ENCODE data around the gene GPC5.
"Not testable (repeated sequence)": the region's sequence is repeated elsewhere in the genome, so short reads cannot be mapped to it uniquely, and the experiment has no call there.

The GPC5 gene

GRCh38 chr13:92415781-92416180 lies 1017.4 kb downstream of the GPC5 start:
- DNase-seq (ENCODE audit: extremely low read depth in 1 of 2, low read depth in 1 of 2): no peak

GRCh38 chr13:92418818-92419412 lies 1020.5 kb downstream of the GPC5 start:
- no peak for DNase-seq (ENCODE audit: extremely low read depth in 1 of 2, low read depth in 1 of 2)

- no peak for DNase-seq (ENCODE audit: extremely low read depth in 1 of 2, low read depth in 1 of 2)
These were observed 1030.8 kb downstream of the GPC5 start for GRCh38 chr13:92429231-92429630.

GRCh38 chr13:92433386-92433785 lies 1035.0 kb downstream of the GPC5 start:
- no peak for DNase-seq (ENCODE audit: extremely low read depth in 1 of 2, low read depth in 1 of 2)

GRCh38 chr13:92433963-92434362 lies 1035.5 kb downstream of the GPC5 start:
- no peak for DNase-seq (ENCODE audit: extremely low read depth in 1 of 2, low read depth in 1 of 2)

- no peak for DNase-seq (ENCODE audit: extremely low read depth in 1 of 2, low read depth in 1 of 2)
These were observed 1038.5 kb downstream of the GPC5 start for GRCh38 chr13:92436924-92437323.

GRCh38 chr13:92444244-92444643 lies 1045.8 kb downstream of the GPC5 start:
- no peak for DNase-seq (ENCODE audit: extremely low read depth in 1 of 2, low read depth in 1 of 2)

- no peak for DNase-seq (ENCODE audit: extremely low read depth in 1 of 2, low read depth in 1 of 2)
These were observed 1052.6 kb downstream of the GPC5 start for GRCh38 chr13:92451060-92451459.

GRCh38 chr13:92452840-92453239 lies 1054.4 kb downstream of the GPC5 start:
- no peak for DNase-seq (ENCODE audit: extremely low read depth in 1 of 2, low read depth in 1 of 2)

GRCh38 chr13:92459306-92459705 lies 1060.9 kb downstream of the GPC5 start:
- no peak for DNase-seq (ENCODE audit: extremely low read depth in 1 of 2, low read depth in 1 of 2)

- DNase-seq (ENCODE audit: extremely low read depth in 1 of 2, low read depth in 1 of 2): no peak
These were observed 1062.1 kb downstream of the GPC5 start for GRCh38 chr13:92460479-92460878.

- no peak for DNase-seq (ENCODE audit: extremely low read depth in 1 of 2, low read depth in 1 of 2)
These were observed 1063.0 kb downstream of the GPC5 start for GRCh38 chr13:92461402-92461801.

GRCh38 chr13:92461831-92462230 lies 1063.4 kb downstream of the GPC5 start:
- DNase-seq (ENCODE audit: extremely low read depth in 1 of 2, low read depth in 1 of 2): no peak

GRCh38 chr13:92463134-92463533 lies 1064.7 kb downstream of the GPC5 start:
- DNase-seq (ENCODE audit: extremely low read depth in 1 of 2, low read depth in 1 of 2): no peak

- DNase-seq (ENCODE audit: extremely low read depth in 1 of 2, low read depth in 1 of 2): no peak
These were observed 1075.5 kb downstream of the GPC5 start for GRCh38 chr13:92473765-92474475.

- no peak for DNase-seq (ENCODE audit: extremely low read depth in 1 of 2, low read depth in 1 of 2)
These were observed 1082.0 kb downstream of the GPC5 start for GRCh38 chr13:92480387-92480786.

GRCh38 chr13:92482790-92483189 lies 1084.4 kb downstream of the GPC5 start:
- DNase-seq (ENCODE audit: extremely low read depth in 1 of 2, low read depth in 1 of 2): not testable (repeated sequence)

GRCh38 chr13:92483894-92484293 lies 1085.5 kb downstream of the GPC5 start:
- no peak for DNase-seq (ENCODE audit: extremely low read depth in 1 of 2, low read depth in 1 of 2)

GRCh38 chr13:92487238-92487637 lies 1088.8 kb downstream of the GPC5 start:
- DNase-seq (ENCODE audit: extremely low read depth in 1 of 2, low read depth in 1 of 2): no peak

- DNase-seq (ENCODE audit: extremely low read depth in 1 of 2, low read depth in 1 of 2): no peak
These were observed 1089.9 kb downstream of the GPC5 start for GRCh38 chr13:92488249-92488852.

- no peak for DNase-seq (ENCODE audit: extremely low read depth in 1 of 2, low read depth in 1 of 2)
These were observed 1093.4 kb downstream of the GPC5 start for GRCh38 chr13:92491839-92492238.

GRCh38 chr13:92494915-92495314 lies 1096.5 kb downstream of the GPC5 start:
- no peak for DNase-seq (ENCODE audit: extremely low read depth in 1 of 2, low read depth in 1 of 2)
